Measurements from ENCODE around the gene PABPN1. TPM values are rescaled to one million over a fixed set of nuclear protein-coding genes. Genes with fewer than 3 reads are reported as not detected.

The PABPN1 gene
- total and polyA plus RNA-seq, 4 donors = 40.9 to 59.6 (median 48.0) TPM

DNA sequence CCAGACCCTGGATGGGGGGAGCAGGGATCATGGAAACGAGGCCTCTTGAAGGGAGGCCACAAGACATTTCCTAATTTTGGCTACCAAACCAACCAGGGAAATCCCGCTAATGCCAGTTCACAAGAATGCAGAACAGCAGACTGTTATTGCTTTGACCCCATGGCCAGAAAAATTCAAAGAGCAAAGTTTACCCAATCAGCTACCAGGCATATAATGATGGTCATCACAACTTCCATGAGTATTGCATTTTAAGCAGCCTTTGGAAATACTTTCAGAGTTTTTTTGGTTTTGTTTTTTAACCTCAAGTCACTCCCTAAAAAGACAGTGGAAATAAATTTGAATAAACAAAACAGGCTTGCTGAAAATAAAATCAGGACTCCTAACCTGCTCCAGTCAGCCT lies 51.3 kb downstream of the PABPN1 start, which contains the start of gene IL25:
IL25 (plus strand) TSS at position 301 of the 400 bp plus-strand sequence.
- Histone ChIP-seq H3K9ac (ENCODE audit: low read depth in 1 of 2, low read length in 2 of 2) (no peak within 1 kb of the TSS), H3K4me1 (ENCODE audit: control insufficient read depth in 4 of 4, insufficient read depth in 4 of 4, low read length in 3 of 4) (no peaks in the 10 kb centered on the region), H3K27ac (ENCODE audit: low read depth in 1 of 2, low read length in 2 of 2) (no peak within 1 kb of the TSS), H3K9me3 (ENCODE audit: control insufficient read depth in 4 of 4, low read length in 3 of 4) (no peaks in the 10 kb centered on the region), H3K36me3 (ENCODE audit: control insufficient read depth in 4 of 4, insufficient read depth in 3 of 4, low read depth in 1 of 4, low read length in 3 of 4) (no peaks in the 10 kb centered on the region), H3K4me3 (ENCODE audit: low read depth in 1 of 3, low read length in 3 of 3) (no peak within 1 kb of the TSS), H3K27me3 (ENCODE audit: control insufficient read depth in 4 of 4, insufficient read depth in 4 of 4, low read length in 3 of 4) (no peaks in the 10 kb centered on the region)
- TF ChIP-seq EGR1 (IDR thresholded peaks at IDR 0.05; ENCODE audit: low read depth in 2 of 2) (no peak), GABPA (IDR thresholded peaks at IDR 0.05 in 1 of 2, conservative IDR thresholded peaks at IDR 0.05 in 1 of 2) (no peak), RXRA (IDR thresholded peaks at IDR 0.05) (no peak), FOXA1 (IDR thresholded peaks at IDR 0.05) (no peak), RAD21 (IDR thresholded peaks at IDR 0.05) (no peak), SP1 (IDR thresholded peaks at IDR 0.05) (no peak), TAF1 (conservative IDR thresholded peaks at IDR 0.05) (no peak), HNF4G (IDR thresholded peaks at IDR 0.05) (no peak), HNF4A (conservative IDR thresholded peaks at IDR 0.05) (no peak), NR2F2 (IDR thresholded peaks at IDR 0.05) (no peak), FOXA2 (IDR thresholded peaks at IDR 0.05) (no peak), YY1 (IDR thresholded peaks at IDR 0.05) (no peak), JUND (IDR thresholded peaks at IDR 0.05) (no peak)
- TF ChIP-seq, protein P1, sequence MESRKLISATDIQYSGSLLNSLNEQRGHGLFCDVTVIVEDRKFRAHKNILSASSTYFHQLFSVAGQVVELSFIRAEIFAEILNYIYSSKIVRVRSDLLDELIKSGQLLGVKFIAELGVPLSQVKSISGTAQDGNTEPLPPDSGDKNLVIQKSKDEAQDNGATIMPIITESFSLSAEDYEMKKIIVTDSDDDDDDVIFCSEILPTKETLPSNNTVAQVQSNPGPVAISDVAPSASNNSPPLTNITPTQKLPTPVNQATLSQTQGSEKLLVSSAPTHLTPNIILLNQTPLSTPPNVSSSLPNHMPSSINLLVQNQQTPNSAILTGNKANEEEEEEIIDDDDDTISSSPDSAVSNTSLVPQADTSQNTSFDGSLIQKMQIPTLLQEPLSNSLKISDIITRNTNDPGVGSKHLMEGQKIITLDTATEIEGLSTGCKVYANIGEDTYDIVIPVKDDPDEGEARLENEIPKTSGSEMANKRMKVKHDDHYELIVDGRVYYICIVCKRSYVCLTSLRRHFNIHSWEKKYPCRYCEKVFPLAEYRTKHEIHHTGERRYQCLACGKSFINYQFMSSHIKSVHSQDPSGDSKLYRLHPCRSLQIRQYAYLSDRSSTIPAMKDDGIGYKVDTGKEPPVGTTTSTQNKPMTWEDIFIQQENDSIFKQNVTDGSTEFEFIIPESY (IDR thresholded peaks at IDR 0.05) = no peak
- TF ChIP-seq, protein P2, sequence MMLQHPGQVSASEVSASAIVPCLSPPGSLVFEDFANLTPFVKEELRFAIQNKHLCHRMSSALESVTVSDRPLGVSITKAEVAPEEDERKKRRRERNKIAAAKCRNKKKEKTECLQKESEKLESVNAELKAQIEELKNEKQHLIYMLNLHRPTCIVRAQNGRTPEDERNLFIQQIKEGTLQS (IDR thresholded peaks at IDR 0.05) = no peak
- TF ChIP-seq, protein P3, sequence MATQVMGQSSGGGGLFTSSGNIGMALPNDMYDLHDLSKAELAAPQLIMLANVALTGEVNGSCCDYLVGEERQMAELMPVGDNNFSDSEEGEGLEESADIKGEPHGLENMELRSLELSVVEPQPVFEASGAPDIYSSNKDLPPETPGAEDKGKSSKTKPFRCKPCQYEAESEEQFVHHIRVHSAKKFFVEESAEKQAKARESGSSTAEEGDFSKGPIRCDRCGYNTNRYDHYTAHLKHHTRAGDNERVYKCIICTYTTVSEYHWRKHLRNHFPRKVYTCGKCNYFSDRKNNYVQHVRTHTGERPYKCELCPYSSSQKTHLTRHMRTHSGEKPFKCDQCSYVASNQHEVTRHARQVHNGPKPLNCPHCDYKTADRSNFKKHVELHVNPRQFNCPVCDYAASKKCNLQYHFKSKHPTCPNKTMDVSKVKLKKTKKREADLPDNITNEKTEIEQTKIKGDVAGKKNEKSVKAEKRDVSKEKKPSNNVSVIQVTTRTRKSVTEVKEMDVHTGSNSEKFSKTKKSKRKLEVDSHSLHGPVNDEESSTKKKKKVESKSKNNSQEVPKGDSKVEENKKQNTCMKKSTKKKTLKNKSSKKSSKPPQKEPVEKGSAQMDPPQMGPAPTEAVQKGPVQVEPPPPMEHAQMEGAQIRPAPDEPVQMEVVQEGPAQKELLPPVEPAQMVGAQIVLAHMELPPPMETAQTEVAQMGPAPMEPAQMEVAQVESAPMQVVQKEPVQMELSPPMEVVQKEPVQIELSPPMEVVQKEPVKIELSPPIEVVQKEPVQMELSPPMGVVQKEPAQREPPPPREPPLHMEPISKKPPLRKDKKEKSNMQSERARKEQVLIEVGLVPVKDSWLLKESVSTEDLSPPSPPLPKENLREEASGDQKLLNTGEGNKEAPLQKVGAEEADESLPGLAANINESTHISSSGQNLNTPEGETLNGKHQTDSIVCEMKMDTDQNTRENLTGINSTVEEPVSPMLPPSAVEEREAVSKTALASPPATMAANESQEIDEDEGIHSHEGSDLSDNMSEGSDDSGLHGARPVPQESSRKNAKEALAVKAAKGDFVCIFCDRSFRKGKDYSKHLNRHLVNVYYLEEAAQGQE (IDR thresholded peaks at IDR 0.05) = no peak
- TF ChIP-seq, protein P4, sequence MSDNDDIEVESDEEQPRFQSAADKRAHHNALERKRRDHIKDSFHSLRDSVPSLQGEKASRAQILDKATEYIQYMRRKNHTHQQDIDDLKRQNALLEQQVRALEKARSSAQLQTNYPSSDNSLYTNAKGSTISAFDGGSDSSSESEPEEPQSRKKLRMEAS (IDR thresholded peaks at IDR 0.05) = no peak
- TF ChIP-seq, protein P5, sequence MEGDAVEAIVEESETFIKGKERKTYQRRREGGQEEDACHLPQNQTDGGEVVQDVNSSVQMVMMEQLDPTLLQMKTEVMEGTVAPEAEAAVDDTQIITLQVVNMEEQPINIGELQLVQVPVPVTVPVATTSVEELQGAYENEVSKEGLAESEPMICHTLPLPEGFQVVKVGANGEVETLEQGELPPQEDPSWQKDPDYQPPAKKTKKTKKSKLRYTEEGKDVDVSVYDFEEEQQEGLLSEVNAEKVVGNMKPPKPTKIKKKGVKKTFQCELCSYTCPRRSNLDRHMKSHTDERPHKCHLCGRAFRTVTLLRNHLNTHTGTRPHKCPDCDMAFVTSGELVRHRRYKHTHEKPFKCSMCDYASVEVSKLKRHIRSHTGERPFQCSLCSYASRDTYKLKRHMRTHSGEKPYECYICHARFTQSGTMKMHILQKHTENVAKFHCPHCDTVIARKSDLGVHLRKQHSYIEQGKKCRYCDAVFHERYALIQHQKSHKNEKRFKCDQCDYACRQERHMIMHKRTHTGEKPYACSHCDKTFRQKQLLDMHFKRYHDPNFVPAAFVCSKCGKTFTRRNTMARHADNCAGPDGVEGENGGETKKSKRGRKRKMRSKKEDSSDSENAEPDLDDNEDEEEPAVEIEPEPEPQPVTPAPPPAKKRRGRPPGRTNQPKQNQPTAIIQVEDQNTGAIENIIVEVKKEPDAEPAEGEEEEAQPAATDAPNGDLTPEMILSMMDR (IDR thresholded peaks at IDR 0.05; ENCODE audit: low read depth, low read length, missing input control) = no peak
- no peak for DNase-seq (ENCODE audit: low spot score)
- 77% methylated on average over 2 of the region's 2 CpGs for WGBS
